Measurements from ENCODE around the gene KCND3.

Gene KCND3

DNA sequence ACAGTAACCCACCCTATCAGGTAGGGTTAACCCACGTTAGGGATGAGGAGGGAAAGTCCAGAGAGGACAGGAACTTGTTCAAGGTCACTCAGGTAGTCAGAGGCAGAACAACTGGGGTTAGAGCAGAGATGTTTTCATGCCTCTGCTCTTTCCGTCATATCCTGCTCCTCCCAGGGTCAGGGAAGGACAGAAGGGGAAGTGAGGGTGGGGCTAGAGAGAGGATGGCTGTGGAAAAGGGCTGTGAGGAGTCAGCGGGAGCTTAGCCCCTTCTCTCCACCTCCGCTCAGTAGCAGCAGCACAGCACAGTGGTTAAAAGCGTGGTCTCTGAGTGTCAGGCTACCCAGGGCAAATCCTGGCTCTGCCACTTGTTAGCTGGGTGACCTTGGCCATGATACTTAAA, 197.2 kb downstream of the KCND3 start:
- Histone ChIP-seq H3K27me3 (no peaks in the 10 kb centered on the region), H3K9ac (no peak overlapping the region), H4K20me1 (no peaks in the 10 kb centered on the region), H3K27ac (no peak overlapping the region), H3K9me3 (no peaks in the 10 kb centered on the region), H3K36me3 (no peaks in the 10 kb centered on the region), H3K4me1 (peaks cover 10% of the 10 kb centered on the region), H3K4me2 (no peak overlapping the region), H3K4me3 (no peak overlapping the region)
- TF ChIP-seq Cebpa-rat (IDR thresholded peaks at IDR 0.05), result no peak

DNA sequence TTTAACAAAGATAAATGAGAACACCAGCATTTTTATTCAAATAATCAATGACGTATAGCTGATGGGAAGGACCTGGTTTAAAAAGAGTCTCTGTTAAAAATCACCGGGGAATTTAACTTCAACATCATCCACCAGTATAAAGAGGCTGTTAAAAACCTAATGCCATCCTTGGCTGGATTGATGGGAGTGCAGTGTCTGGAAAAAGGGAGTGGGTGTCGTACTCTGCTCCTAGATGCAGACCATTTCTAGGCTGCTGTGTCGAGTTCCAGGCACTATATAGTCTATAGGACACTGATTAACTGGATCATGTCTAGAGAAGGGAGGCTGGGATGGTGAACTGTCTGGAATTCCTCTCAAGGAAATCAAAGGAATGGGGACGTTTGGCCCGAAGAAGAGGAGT, 197.7 kb downstream of the KCND3 start:
- Histone ChIP-seq H3K9me3 (no peaks in the 10 kb centered on the region), H3K4me1 (peaks cover 10% of the 10 kb centered on the region), H3K36me3 (no peaks in the 10 kb centered on the region), H3K27ac (no peak overlapping the region), H3K4me3 (no peak overlapping the region), H3K9ac (no peak overlapping the region), H3K4me2 (no peak overlapping the region), H4K20me1 (no peaks in the 10 kb centered on the region), H3K27me3 (no peaks in the 10 kb centered on the region)
- no peak for TF ChIP-seq Cebpa-rat (IDR thresholded peaks at IDR 0.05)

DNA sequence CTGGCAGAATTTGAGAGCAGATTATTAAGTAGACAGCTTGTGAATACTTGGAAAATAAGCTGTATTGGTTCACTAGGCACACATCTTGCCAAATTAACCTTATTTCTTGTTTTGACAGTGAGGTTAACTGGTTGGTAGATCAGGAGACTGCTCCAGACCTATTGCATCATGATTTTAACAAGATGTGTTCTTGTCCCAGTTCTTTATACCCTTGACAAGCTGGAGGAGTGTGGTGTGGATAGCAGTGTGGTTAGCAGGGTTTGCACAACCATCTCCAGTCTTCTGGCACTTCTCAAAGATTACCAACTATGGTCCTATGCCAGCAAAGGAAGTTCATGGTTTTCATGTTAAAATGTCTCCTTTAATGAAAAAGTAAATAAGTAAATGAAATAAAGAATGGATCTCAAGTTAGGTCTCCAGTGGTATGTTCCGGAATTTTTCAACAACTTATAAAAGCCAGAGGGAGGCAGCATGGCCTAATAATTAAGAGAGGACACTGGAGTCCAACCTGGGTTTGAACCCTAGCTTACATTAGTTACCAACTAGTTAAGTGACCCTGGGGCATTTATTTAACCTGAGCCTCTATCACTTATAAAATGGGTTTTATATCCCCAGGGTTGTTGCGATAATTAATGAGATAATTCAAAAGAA, 199.7 kb downstream of the KCND3 start:
- no peak overlapping the region for H3K9ac ChIP-seq
- H3K4me2 ChIP-seq, result 0 out of 2 replicates have a peak overlapping the region, but pooled peaks have one; percentile 22
- TF ChIP-seq Cebpa-rat (IDR thresholded peaks at IDR 0.05), result no peak
- H3K27ac ChIP-seq, result no peak overlapping the region
- no peaks in the 10 kb centered on the region for H3K36me3 ChIP-seq
- peaks cover 10% of the 10 kb centered on the region for H3K4me1 ChIP-seq
- no peaks in the 10 kb centered on the region for H3K27me3 ChIP-seq
- no peak overlapping the region for H3K4me3 ChIP-seq
- H3K9me3 ChIP-seq, result no peaks in the 10 kb centered on the region
- H4K20me1 ChIP-seq, result no peaks in the 10 kb centered on the region

DNA sequence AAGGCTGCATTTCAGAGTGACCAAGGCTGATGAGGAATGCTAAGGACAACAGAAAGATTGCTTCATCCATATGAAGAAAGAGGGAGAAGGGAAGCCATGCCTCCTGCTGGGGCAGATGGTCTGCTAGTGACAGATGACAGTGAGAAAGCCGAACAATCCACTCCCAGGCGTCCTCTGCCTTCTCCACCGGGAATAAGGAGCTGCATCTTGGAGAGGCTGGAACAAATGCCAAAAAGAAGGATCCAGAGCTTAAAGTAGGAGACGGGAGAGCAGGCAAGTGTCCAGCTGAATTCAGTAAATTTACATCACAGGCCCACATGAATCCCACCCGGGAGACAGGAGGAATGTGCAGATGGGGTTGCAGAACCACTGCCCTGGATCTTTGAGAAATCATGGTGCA, 200.3 kb downstream of the KCND3 start:
- no peak overlapping the region for H3K9ac ChIP-seq
- H3K4me1 ChIP-seq, result peaks cover 10% of the 10 kb centered on the region
- H3K4me2 ChIP-seq, result no peak overlapping the region
- no peak overlapping the region for H3K27ac ChIP-seq
- H3K9me3 ChIP-seq, result no peaks in the 10 kb centered on the region
- TF ChIP-seq Cebpa-rat (IDR thresholded peaks at IDR 0.05), result no peak
- no peaks in the 10 kb centered on the region for H3K27me3 ChIP-seq
- no peaks in the 10 kb centered on the region for H3K36me3 ChIP-seq
- H4K20me1 ChIP-seq, result no peaks in the 10 kb centered on the region
- no peak overlapping the region for H3K4me3 ChIP-seq

DNA sequence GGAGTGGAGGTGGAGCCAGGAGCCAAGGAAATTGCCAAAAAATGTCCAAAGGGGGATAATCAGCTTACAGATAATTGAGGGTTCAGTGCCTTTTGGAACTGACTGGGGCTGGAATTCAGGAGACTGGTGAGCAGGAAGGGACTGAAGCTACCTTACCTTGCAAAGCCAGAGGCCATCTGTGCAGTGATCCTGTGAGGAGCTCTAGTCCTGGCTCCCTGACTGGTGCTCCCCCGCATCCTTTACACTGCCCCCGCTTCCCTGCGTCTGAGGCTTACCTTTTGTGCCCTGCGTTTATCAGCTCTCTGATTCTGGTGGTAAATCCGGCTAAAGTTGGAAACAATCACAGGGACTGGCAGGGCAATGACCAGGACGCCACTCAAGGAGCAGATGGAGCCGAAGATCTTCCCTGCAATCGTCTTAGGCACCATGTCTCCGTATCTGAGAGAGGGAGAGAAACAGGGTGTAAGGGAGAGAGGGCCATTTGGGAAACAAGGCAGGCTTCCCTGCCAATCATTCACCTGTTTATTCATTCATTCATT, 202.7 kb downstream of the KCND3 start:
- H3K4me1 ChIP-seq, result peaks cover 10% of the 10 kb centered on the region
- no peak for TF ChIP-seq Cebpa-rat (IDR thresholded peaks at IDR 0.05)
- no peaks in the 10 kb centered on the region for H4K20me1 ChIP-seq
- no peaks in the 10 kb centered on the region for H3K27me3 ChIP-seq
- H3K9me3 ChIP-seq, result no peaks in the 10 kb centered on the region
- H3K4me3 ChIP-seq, result no peak overlapping the region
- H3K4me2 ChIP-seq, result no peak overlapping the region
- no peaks in the 10 kb centered on the region for H3K36me3 ChIP-seq
- no peak overlapping the region for H3K9ac ChIP-seq
- no peak overlapping the region for H3K27ac ChIP-seq

DNA sequence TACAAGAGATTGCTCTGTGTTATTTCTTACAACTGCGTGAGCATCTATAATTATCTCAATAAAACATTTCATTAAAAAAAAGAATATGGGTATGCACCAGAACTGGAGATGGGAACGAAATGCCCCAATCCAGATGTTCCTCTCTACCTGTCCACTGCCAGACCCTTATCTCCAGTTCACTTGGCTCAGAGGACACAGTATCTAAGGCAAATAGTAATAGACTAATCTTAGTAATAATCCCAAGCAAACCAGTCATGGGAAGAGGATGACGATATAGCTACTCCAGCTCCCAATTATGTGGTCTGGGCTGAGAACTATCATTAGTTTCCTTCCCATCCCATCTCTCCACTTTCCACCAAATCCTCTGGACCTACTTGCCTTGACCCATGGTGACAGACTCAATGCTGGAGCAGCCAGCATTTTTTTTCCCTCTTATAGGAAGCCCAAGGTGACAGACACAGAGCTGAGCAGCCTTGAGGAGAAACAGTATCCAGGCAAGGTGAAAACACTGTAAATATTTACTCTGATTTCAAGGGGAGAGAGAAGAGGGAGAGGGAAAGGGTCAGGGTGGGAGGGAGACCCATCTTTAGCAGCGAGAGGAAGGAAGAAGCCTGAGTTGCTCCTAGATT, 205.1 kb downstream of the KCND3 start:
- no peak overlapping the region for H3K27ac ChIP-seq
- H4K20me1 ChIP-seq, result no peaks in the 10 kb centered on the region
- TF ChIP-seq Cebpa-rat (IDR thresholded peaks at IDR 0.05), result no peak
- no peak overlapping the region for H3K9ac ChIP-seq
- no peak overlapping the region for H3K4me2 ChIP-seq
- no peak overlapping the region for H3K4me3 ChIP-seq
- no peaks in the 10 kb centered on the region for H3K4me1 ChIP-seq
- no peaks in the 10 kb centered on the region for H3K9me3 ChIP-seq
- no peaks in the 10 kb centered on the region for H3K36me3 ChIP-seq
- H3K27me3 ChIP-seq, result no peaks in the 10 kb centered on the region

DNA sequence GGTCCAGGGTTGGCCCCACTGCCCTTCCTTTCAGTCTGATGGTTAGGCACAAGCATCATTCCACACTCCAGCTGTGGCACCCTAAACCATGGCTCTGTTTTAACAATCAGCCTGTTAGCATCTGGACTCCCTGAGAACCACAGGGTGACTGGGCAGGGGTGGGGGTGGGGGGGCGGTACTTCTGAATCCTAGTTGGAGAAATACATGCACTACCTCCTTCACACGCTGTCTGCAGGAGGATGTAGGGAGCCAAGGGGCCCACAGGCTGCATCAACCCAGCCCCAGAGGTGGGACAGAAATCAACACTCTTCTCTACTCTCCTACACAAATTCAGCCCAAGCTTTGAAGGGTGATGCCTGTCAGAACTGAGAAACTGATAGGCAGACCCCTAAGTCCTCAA, 209.9 kb downstream of the KCND3 start:
- H3K36me3 ChIP-seq, result no peaks in the 10 kb centered on the region
- TF ChIP-seq Cebpa-rat (IDR thresholded peaks at IDR 0.05), result no peak
- no peaks in the 10 kb centered on the region for H3K27me3 ChIP-seq
- H3K4me1 ChIP-seq, result no peaks in the 10 kb centered on the region
- no peak overlapping the region for H3K4me2 ChIP-seq
- H3K9ac ChIP-seq, result no peak overlapping the region
- no peaks in the 10 kb centered on the region for H3K9me3 ChIP-seq
- no peak overlapping the region for H3K27ac ChIP-seq
- no peak overlapping the region for H3K4me3 ChIP-seq
- H4K20me1 ChIP-seq, result no peaks in the 10 kb centered on the region

DNA sequence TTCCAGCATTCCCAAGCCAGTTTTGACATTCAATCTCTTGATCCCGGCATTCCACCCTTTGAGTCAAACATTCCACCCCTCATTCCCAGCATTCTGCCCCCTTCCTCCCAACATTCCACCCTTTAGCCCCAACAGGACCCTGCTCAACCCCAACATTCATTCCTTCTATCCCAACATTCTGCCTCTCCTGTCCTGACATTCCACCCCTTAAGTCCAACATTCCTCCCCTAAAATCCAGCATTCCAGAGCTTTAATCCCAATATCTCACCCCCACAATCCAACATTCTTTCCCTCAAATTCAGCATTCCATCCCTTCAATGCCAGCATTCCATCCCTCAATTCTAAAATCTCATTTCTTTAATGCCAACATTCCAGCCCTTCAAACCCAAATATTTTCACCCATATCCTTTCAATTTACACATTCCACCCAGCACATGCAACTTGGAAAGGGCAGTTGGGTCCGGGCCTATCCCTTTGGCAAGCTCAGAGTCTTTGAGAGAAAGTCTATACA, 210.9 kb downstream of the KCND3 start:
- Histone ChIP-seq H3K4me1 (no peaks in the 10 kb centered on the region), H3K36me3 (no peaks in the 10 kb centered on the region), H3K9ac (no peak overlapping the region), H3K27me3 (no peaks in the 10 kb centered on the region), H3K27ac (no peak overlapping the region), H3K4me2 (no peak overlapping the region), H3K4me3 (no peak overlapping the region), H4K20me1 (no peaks in the 10 kb centered on the region), H3K9me3 (no peaks in the 10 kb centered on the region)
- no peak for TF ChIP-seq Cebpa-rat (IDR thresholded peaks at IDR 0.05)

DNA sequence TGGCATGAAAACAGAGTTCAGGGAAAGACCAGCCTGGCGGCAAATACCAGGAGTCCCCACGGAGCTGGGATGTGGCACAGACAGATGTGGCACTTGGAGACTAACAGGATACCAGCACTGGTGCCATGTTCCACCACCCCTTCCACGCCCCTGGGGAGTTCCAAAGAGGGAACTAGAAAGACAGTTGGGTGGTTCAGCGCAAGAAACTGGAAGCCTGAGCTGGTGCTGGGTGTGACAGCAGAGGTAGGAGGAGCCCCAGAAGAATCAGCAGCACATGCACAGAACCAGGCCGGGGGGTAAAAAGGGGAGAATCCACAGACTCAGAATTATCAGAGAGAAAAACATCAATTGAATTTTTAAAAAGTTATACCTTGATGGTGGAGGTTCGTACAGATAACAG, 211.4 kb downstream of the KCND3 start:
- H3K9ac ChIP-seq, result no peak overlapping the region
- TF ChIP-seq Cebpa-rat (IDR thresholded peaks at IDR 0.05), result no peak
- no peaks in the 10 kb centered on the region for H3K27me3 ChIP-seq
- H3K4me2 ChIP-seq, result no peak overlapping the region
- no peaks in the 10 kb centered on the region for H3K36me3 ChIP-seq
- H3K4me1 ChIP-seq, result no peaks in the 10 kb centered on the region
- no peaks in the 10 kb centered on the region for H4K20me1 ChIP-seq
- no peak overlapping the region for H3K27ac ChIP-seq
- no peak overlapping the region for H3K4me3 ChIP-seq
- no peaks in the 10 kb centered on the region for H3K9me3 ChIP-seq

DNA sequence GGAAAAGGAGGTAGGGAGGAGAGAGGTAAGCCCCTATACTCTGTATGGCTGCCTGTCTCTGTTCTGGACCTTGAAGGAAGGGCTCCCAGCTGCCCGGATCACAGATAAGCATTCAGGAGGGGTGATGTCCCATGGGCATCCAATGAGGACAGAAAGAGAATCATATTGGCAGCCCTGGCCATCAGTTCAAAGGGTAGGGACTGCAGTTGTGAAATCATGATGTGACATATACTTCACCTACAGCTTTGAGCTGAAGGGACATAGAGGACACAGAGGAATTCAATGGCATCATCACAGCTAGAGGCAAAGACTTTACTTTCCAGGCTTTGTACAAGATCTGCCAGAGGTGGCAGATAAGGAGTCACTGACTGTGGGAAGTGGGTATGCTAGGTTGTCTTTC, 212.2 kb downstream of the KCND3 start:
- no peaks in the 10 kb centered on the region for H3K9me3 ChIP-seq
- H3K27ac ChIP-seq, result no peak overlapping the region
- no peak for TF ChIP-seq Cebpa-rat (IDR thresholded peaks at IDR 0.05)
- H3K27me3 ChIP-seq, result no peaks in the 10 kb centered on the region
- no peaks in the 10 kb centered on the region for H3K4me1 ChIP-seq
- no peak overlapping the region for H3K9ac ChIP-seq
- H3K4me2 ChIP-seq, result no peak overlapping the region
- no peaks in the 10 kb centered on the region for H3K36me3 ChIP-seq
- no peaks in the 10 kb centered on the region for H4K20me1 ChIP-seq
- H3K4me3 ChIP-seq, result no peak overlapping the region
